OCI-LY3 (cell line): ENCODE measurements around the gene PTP4A2.

Source experiments
- EZH2phosphoT487 ChIP-seq: fragments of 200-600 bp; shearing (Covaris generic); IDR thresholded peaks from 2 replicates; pipeline ENCODE4 v1.6.1; 2018; ENCODE audit warnings: antibody characterized with exemption, mixed run types, low read depth
- TF ChIP-seq, protein P1 (sequence below): fragments of 200-600, 300-600 bp; sonication (generic); IDR thresholded peaks from 2 replicates; pipeline ENCODE4 v1.5.1; 2014; ENCODE audit warnings: antibody characterized with exemption, low read length, low read depth

DNA sequence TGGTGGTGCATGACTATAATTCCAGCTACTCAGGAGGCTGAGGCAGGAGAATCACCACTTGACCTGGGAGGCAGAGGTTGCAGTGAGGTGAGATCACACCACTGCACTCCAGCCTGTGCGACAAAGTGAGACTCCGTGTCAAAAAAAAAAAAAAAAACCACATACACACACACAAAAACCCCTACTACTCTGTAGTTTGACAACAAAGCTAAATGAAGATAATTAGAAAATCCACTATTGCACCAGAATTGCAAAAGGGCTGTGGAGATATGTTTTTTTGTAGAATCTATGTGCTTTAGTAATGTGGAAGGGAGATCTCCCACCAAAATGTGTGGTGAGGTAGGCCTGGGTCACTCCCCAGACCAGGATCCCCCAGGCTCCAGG is 43.3 kb upstream of the PTP4A2 start:
- TF ChIP-seq, protein P1, sequence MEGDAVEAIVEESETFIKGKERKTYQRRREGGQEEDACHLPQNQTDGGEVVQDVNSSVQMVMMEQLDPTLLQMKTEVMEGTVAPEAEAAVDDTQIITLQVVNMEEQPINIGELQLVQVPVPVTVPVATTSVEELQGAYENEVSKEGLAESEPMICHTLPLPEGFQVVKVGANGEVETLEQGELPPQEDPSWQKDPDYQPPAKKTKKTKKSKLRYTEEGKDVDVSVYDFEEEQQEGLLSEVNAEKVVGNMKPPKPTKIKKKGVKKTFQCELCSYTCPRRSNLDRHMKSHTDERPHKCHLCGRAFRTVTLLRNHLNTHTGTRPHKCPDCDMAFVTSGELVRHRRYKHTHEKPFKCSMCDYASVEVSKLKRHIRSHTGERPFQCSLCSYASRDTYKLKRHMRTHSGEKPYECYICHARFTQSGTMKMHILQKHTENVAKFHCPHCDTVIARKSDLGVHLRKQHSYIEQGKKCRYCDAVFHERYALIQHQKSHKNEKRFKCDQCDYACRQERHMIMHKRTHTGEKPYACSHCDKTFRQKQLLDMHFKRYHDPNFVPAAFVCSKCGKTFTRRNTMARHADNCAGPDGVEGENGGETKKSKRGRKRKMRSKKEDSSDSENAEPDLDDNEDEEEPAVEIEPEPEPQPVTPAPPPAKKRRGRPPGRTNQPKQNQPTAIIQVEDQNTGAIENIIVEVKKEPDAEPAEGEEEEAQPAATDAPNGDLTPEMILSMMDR, result no peak
- no peak for TF ChIP-seq EZH2phosphoT487
